PC-3 (cell line): ENCODE results near the gene TRIM40.

Source experiments
- CTCF ChIP-seq: fragments of 300-600 bp; sonication (generic); conservative IDR thresholded peaks from 2 replicates; pipeline ENCODE4 v1.5.1; 2017; ENCODE audit warnings: antibody characterized with exemption, low read depth, mild to moderate bottlenecking, low read length
- EZH2 ChIP-seq: fragments of 300-600 bp; sonication (generic); IDR thresholded peaks from one replicate; pipeline ENCODE4 v1.6.1; 2017; ENCODE audit warnings: antibody characterized with exemption, mild to moderate bottlenecking, low read length; ENCODE audit not compliant: unreplicated experiment
- EZH2phosphoT487 ChIP-seq: fragments of 300-600 bp; sonication (generic); IDR thresholded peaks from 2 replicates; pipeline ENCODE4 v1.6.1; 2018; ENCODE audit warnings: mild to moderate bottlenecking, antibody characterized with exemption, low read length, borderline replicate concordance

GRCh38 chr6:30121446-30122366, 14.2 kb upstream of the TRIM40 start:
- no peak for TF ChIP-seq CTCF
- no peak for TF ChIP-seq EZH2phosphoT487
- no peak for TF ChIP-seq EZH2
